NCI-H187 (cell line): ENCODE data around the gene JARID2.
A peak's percentile ranks its signal among the peaks of the same experiment; 100 is the strongest.

ENCODE experiments used
- DNase-seq, 2 experiments: peaks; one replicate each; lab custom pipeline; 2025; lab: John Stamatoyannopoulos, UW

JARID2 gene

DNA sequence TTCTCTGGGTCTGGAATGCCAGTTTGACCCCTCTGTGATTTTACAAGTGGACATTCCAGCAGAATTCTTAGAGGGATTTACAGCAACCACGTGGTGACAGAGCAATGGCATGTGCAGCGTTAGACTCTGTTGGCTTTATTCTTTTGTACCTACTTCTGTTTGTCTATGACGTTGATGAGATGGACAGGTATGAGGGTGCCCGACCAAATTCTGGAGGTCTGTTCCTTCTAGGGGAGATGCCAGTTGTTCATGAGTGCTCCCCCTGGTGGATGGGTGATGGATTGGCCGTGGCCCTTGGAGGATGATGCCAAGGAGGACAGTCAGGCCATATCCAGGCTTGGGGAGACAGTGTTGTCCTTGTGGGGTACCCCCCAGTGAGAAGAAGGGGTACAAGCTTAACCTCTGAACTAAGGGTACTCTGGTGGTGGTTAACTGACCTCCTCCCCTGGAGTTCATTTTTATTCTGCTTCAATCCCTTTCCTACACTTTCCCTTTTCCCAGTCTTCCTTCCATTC is 218.4 kb downstream of the JARID2 start:
- no peak for DNase-seq

DNA sequence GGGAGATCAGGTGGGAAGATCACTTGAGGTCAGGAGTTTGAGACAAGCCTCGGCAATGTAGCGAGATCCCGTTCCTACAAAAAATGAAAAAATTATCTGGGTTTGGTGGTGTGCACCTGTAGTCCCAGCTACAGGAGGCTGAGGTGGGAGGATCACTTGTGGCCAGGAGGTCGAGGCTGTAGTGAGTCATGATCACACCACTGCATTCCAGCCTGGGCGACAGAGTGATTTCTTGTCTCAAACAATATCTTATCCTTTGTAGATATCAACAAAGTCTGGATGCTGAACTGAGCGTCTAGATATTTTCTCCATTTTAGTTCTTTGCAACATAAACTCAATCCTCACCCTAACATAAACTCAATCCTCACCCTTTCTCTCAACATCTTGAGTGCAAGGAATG is 219.3 kb downstream of the JARID2 start:
- DNase-seq = no peak

DNA sequence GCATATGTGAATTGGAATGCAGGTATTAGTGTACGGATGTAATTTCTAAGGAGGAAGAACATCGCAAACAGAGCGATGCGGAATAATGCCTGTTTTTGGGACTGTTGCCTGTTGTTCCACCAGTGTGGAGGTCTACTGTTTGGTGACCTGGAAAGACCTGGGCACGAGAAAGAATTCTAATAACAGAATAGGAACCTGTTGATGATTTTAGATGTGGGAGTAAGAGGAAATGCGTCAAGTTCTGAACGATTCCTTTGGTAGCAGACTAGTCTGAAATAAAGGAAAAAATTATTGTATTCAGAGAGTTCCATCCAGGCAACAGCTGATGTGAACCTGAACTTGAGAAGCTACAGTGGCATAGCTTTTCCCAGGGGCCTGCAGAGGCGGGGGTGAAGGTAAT is 224.9 kb downstream of the JARID2 start:
- no peak for DNase-seq

DNA sequence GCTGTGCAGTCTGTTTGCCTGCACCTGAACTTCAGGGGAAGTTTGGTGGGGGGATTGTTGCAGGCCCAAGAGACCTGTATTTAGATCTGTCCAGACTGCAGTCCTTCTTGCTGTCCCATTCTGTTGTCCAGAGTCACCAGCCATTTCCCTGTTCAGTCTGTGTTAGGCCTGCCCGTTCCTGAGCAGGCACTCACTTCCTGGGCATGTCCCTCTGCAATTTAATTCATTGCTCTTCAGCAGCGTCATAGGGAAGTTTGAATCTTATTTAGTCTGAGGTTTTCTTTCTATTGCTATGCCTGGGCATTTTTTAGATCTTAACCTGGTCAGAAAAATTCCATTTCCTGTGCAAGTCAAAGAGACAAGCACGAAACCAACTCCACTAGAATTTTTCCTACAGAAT is 226.8 kb downstream of the JARID2 start:
- DNase-seq = no peak

DNA sequence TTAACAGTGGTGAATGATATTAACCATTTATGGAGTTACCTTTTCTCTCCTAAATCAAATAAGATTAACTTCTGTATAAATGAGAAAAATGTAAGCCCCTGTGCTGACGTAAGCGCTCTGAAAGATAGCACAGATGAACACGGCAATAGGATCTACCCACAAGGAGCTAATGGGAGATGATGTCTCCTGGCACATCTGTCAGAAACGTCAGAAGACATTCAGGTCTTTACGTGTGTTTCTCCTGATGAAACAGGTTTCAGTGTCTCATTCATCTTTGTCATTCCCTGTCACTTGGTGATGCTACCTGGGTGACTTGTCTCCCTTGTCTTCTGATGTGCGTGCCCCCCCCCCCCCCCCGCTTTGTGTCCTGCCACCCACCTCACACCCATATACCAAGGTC is 227.3 kb downstream of the JARID2 start:
- DNase-seq = no peak

DNA sequence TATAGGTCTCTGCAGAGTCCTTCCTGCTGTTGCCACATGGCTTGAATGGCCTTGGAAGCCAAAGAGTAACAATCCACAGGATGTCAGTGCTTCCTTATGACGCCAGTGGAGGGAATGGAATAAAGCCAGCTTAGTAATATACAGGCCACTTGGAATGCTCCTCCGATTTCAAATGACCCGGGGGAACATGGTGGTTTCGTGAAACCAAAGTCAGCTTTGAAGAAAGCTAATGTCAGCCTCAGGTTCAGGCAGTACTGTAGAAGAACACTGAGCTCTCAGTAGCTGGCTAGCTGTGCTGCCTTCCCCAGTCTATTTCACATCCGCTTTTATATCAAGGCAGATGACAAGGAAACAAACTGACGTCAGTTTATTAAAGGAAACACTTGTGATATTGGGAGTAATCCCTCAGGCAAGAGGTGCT is 227.9 kb downstream of the JARID2 start:
- no peak for DNase-seq

DNA sequence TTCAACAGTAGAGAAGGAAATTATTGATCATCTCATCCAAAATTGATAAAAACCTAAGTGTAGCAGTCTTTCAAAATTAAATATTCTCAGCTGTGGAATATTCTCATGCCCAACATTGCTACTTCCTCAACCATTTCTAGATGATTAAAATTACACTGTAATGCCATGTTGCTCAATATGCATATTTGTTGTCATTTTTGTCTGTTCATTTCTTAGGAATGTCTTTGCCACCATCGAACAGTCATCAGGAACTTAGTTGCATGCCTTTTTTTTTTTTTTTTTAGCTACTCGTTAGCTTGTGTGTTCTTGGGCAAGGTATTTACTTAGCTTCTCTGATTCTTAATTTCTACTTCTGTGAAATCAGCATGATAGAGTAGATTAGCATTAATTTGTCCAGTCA is 228.3 kb downstream of the JARID2 start:
- no peak for DNase-seq

DNA sequence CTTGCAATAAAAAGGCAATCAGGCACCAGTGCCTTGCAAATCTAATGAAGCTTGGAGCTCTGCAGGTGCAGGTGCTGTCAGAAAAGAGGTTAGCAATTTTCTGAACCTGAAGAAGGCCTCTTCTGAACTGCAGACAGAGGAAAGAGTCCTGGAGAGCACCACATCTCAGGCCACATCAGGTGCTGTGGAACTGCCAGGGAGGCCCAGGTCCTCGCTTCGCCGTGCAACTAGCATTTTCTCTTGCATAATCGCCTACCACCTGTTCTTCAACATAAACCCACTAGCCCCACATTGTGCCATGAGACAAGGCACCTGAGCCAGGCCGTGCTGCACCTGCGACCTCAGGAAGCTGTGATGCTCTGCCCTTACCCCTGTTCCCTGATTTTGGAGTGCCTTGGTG is 229.4 kb downstream of the JARID2 start:
- DNase-seq = no peak

DNA sequence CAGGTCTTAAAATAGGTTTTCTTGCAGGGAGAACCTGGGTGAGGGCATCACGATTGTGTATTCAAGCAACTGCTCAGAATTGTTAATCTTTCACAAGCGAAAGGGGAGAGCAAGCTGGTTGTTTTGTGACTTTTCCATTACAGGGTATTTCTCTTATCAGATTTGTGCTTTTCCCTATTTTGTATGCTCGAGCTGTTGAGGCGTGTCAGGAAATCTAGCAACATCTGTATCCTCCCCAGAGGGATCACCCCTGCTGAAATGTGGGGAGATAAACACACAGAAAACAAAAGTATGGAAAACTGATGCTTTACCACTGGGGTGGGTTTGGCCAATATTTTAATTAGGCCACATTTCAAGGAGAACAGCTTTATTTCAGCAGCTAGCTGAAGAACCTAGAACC is 230.0 kb downstream of the JARID2 start:
- DNase-seq = no peak

DNA sequence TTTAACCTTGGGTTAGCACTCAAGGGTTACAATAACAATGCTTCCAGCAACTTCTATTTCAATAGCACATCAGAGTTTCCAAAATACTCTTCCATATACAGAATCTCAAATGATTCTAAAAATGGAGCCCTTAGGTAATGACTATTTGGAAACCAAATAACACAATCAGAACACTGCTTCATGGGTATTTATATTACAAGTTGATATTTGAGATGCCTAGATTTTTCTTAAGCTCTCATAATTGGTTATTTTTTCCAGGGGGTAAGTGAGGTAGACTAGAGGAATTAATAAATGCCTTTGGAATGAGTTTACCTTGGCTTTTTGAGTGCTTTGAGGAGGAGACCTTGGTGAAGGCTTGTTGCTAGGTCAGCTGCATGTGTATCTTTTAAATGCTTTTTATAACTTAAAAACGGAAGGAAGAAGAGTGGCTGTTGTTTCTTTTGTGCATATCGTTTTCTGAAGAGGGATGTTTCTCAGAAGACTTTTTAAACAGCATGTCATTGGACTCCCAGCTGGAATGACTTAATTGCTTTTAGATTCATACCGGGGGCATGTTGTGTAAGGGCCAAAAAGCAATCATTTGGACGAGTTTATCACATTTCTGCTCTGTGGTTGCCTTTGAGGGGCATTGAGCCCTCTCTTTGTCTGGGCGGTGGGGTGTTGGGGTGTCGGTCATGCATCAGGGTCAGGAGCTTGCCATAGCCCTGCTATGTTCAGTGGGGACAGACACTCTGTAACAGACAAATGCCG is 230.9 kb downstream of the JARID2 start:
- DNase-seq = peak in 1 of 2 experiments; percentile 19

DNA sequence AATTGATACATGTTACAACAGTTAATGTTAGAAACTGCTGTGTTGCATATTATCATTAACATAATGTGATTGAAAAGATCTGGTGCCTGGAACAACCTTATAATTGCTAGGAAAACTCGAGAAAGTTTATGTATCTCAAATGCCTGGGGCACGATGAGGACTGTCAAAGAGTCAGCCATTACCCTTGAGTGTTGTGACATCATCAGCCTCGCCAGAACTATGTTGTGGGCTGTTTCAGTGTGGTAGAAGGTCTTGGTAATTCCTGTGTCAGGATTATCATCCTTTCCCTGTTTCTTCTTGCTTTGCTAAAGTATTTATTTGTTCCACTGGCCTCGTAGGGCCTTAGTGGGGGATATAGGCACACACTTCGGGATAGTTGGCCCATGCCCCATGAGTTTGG is 231.9 kb downstream of the JARID2 start:
- no peak for DNase-seq

DNA sequence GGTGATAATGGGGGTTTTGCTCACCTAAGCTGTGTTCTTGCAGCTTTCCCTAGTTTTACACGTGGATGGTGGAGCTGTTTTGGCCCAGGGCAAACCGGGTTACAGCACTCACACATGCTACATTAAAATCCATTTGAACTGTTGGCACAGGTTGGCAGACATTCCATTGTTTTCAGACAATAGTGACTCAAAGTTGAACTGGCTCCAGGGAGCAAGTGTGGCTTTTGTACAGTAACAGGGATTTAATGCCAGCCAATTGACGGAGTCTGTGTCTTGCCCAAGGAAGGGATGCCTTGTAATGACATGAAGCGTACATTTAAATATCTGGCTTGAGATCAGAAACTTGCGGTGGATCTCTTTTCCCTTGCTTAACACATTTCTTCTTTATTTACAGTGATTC is 233.9 kb downstream of the JARID2 start:
- no peak for DNase-seq

DNA sequence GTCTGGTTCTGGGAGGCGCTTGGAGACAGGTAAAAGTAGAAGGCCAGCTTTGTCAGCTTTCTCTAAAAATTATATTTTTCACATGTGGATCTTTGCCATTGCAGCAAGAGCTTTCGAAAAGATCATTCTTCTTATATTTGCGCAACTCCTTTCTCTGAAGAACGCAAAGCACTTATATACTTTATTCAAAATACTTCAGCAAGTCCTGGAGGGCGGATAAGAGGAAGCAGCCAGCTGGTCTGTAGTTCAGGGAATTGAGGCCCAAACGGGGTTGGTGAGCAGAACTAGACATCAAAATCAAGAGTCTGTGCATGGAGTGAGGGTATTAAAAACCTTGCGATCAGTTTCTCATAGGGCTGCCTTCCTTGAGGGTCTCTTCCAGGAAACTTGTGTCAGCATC is 234.7 kb downstream of the JARID2 start:
- DNase-seq = no peak

DNA sequence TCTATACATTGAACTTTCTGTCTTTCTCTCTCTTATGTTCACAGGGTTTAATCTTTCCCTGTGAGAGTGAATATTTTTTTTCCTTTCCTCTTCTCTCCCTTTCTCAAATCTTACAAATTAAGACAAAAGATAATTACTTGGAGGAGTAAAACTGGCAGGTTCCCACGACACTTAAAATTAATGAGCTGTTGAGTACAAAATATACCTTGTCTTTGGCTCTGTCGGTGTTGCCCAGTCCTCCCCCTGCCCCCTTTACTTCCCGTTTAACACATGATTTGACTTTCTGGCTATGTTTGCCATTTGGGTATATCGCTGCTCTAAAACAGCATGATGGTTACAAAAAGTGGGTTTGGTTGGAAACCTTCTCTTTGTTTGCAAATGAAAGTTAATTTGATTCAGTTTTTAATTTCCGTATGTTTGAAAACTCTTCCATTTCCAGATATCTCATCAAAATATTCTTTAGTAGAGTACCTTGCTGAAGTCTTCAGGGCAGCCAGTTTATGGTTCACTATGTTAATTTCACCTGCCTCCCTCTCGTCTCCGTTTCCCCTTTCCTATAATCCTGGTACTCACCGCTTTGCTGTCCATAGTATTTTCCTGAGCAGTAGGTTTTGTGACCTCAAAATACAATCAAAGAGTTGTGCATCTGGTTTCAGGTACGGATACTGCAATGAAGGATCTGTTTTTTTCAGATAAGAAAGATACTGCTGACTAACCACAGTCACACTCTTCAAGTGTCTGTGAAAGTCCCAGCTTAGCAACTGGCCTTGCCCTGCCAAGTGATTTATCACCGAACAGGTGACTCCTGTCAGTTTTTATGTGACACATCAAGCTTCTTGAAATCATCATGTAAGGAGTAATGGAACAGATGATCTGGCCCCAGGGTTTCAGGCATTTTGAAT is 235.8 kb downstream of the JARID2 start:
- peak; percentile 31 to 74 for DNase-seq

DNA sequence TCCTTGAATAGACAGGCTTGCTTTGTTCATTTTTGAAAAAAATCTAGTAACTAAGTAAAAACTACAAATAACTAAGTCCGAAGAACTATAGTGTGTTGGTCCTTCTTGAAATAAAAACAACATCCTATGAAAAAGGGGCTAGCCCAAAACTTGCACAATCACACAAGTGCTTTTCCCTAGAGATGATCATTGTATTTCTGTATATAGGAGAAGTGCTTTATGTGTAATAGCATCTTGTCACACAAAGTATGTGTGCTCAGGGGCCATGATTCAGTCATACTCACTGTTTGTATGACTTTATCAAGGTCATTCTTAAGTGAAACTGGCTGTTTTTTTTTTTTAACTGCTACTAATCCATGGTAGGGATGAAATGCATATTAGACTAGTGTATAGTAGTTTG is 237.2 kb downstream of the JARID2 start:
- DNase-seq = no peak

DNA sequence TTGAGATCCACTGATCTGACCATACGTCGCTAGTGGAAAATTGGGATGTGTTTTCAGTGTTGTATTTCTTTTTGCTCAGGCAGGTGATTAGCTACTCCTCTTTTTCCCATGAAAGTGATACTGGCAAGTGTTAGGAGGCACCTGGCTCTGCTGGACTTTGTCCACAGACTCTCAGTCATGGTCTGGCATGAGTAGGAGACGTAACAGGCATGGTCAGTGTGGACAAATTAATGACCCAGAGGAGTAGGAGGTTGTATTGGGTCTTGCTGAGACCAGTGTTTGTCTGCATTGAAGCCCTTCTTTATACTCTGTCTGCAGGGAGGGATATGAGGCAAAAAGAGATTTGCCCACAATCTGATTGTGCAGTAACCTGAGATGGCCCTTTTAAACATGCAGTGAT is 238.3 kb downstream of the JARID2 start:
- no peak for DNase-seq

DNA sequence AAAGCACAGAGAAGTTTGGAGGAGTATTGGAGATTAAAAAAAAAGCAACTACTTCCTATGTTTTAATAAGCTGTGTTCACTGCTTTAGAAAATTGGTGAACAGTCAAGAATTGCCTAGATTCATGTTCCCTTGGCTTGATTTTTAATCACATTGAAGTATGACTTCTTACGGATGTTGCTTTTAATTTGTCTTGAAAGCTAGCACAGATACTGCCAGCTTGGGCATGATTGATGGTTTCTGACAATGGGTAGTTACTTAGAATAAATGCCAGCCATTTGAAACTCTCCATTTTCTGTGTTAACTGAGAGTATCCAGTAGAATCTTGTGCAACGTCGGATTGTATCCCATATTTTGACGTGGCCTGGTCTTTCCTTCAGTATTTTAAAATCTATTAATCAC is 239.0 kb downstream of the JARID2 start:
- DNase-seq = no peak

DNA sequence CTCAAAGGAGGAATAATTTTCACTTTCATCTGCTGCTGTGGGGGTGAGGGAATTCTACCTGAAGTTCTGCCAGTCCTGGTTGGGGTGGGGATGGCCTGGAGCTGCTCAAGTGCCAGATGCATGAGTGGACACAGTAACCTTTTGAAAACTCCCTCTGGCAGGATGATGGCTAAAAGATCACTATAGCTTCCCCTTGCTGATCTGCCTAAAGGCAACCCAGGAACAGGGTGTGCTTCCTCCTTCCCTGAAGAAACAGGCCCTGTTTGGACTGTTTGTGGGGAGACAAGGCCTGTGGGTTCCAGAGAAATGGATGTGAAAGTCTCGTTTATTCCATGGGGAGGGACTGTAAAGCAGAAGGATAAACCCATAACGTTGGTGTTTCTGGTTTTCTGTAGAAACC is 240.1 kb downstream of the JARID2 start:
- no peak for DNase-seq

DNA sequence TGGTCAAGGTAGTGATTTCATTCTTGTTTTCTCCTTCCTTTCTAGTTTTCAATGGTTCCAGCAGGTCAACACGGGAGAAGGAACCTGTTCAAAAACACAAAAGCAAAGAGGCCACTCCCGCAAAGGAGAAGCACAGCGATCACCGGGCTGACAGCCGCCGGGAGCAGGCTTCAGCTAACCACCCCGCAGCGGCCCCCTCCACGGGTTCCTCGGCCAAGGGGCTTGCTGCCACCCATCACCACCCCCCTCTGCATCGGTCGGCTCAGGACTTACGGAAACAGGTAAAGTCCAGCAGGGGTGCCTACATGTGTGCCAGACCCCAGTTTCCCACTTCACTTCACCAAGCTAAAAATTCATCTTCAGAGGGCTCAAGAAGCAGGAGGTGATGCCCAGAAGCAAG is 241.4 kb downstream of the JARID2 start:
- DNase-seq = no peak

DNA sequence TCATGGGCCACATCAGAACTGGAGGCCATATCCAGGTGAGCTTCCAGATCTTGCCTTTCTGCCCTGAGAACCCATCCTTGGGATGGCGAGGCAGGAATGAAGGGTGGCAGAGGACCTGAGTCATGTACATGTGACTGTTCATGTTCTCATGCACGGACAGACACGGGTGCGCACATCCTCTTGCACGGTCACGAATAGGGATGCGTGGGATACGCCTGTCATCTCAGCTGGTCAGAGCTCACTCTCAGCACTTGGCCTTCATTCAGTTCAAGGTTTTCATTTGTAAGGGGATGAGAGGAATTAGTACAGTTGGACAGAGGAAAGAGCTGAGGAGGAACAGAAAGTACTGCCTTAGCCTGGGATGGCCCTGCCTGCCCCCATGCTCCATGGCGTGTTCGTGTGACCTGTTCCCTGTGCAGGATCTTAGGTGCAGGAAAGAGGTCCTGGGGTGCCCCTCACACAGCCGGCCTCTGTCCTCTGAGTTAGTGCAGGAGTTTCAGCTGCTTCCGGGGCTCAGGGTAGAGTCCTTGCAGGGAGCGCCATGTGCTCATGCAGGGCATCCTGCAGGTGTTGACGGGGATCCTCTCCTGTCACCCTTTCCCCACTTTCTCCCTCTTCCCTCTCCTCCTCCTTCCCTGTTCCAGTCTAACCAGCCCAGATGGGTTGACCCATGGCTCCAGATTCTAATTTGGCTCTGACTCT is 243.5 kb downstream of the JARID2 start:
- no peak for DNase-seq

DNA sequence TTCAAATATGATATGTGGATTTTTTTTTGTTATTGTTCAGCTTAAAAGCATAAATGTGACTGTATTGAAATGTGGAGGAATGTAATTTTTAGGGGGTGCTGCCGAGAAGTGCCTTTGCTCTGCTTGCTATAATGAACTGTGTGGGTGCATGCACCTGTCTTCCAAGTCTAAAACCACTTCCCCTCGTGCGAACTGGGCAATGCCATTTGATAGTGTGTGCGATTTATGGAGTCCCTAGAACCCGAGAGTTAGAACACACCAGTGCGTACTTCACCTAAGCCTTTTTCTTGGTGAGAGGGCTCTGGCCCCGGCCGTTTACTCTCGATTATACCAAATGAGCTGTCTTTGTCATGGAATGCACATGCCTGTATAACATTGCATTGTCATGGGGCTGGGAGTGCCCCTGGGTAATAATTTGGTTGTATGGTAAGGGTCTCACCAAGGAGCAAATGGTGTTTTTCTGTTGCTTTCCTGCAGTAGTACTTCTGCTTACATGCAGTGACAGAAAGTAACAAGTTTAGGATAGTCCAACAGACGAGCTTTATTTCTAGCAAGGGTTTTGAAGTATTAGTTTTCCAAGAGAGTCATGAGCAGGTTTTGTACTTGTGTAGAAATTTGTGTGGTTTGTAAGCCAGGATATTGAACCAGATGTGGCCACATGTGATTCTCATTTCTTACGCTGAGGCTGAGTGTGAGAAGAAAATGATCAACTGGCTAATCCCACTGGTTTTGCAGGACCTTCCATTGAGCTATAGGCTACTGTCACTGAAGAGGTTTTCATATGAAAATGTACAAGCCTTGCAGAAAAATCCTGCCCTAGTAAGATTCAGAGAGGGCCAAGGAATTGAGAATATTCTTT is 244.6 kb downstream of the JARID2 start:
- no peak for DNase-seq
